Thyroid gland (tissue), 4 donors: Measurements from ENCODE around the gene EPB41L1.

Experiments
- CTCF ChIP-seq, 6 experiments: fragments of 200-600 bp in 3 of 6; fragments of 450-650 bp in 3 of 6; sonication (generic) in 3 of 6; IDR thresholded peaks; one replicate each; pipeline ENCODE4 v1.5.1; 2016 to 2019; ENCODE audit warnings: antibody characterized with exemption in 6 of 6, mild to moderate bottlenecking in 2 of 6, inconsistent platforms in 1 of 6, moderate library complexity in 1 of 6
- POLR2A ChIP-seq, 2 donors: fragments of 450-650 bp; IDR thresholded peaks; one replicate each; pipeline ENCODE4 v1.6.1; 2017; ENCODE audit warnings: antibody characterized with exemption in 2 of 2, mild to moderate bottlenecking in 2 of 2, moderate library complexity in 1 of 2

- TF ChIP-seq CTCF (IDR thresholded peaks at IDR 0.05): no peak
- TF ChIP-seq POLR2A (IDR thresholded peaks at IDR 0.05): no peak
Measured at GRCh38 chr20:36157610-36158009, 3.1 kb downstream of the EPB41L1 start.
